Activated CD8-positive, alpha-beta T cell treated with anti-CD3 and anti-CD28 coated beads, Interleukin-2, amount 10 ng/mL, durations not matched to agents 7 days and 5 days (primary cell): ENCODE data around the gene TAL2. TPM values are rescaled to one million over a fixed set of nuclear protein-coding genes. Genes with fewer than 3 reads are reported as not detected.
A peak's percentile ranks its signal among the peaks of the same experiment; 100 is the strongest.
"Not testable (repeated sequence)": the region's sequence is repeated elsewhere in the genome, so short reads cannot be mapped to it uniquely, and the experiment has no call there.

ENCODE experiments used
- ATAC-seq: fragments of 150-1000 bp; cut with Tn5 transposase; one replicate; pipeline ENCODE4 v1.10.0; 2021; ENCODE audit warnings: moderate library complexity
- CTCF ChIA-PET: fragments of 350-600 bp; sonication (Branson Sonifier 250); formaldehyde crosslinking; loops from one replicate; lab custom pipeline; 2021; ENCODE audit warnings: antibody characterized with exemption; lab: Charles Lee
- POLR2A ChIA-PET: fragments of 350-600 bp; sonication (Branson Sonifier 250); formaldehyde crosslinking; loops from one replicate; lab custom pipeline; 2021; ENCODE audit warnings: antibody characterized with exemption; lab: Charles Lee
- DNase-seq: peaks from one replicate; pipeline ENCODE4 v3.0.0-alpha.2; 2020
- H3K27ac Mint-ChIP-seq: one replicate; pipeline ENCODE4 v1.8.0; 2021; ENCODE audit warnings: mild to moderate bottlenecking, mixed read lengths
- H3K27me3 Mint-ChIP-seq: one replicate; pipeline ENCODE4 v1.8.0; 2021; ENCODE audit warnings: low read depth, mixed read lengths
- H3K36me3 Mint-ChIP-seq: one replicate; pipeline ENCODE4 v1.8.0; 2021; ENCODE audit warnings: low read depth, mixed read lengths
- H3K4me1 Mint-ChIP-seq: one replicate; pipeline ENCODE4 v1.8.0; 2021; ENCODE audit warnings: low read depth, mixed read lengths
- H3K4me3 Mint-ChIP-seq: one replicate; pipeline ENCODE4 v1.8.0; 2021; ENCODE audit warnings: mild to moderate bottlenecking, mixed read lengths
- H3K9me3 Mint-ChIP-seq: one replicate; pipeline ENCODE4 v1.8.0; 2022; ENCODE audit warnings: mixed read lengths; ENCODE audit not compliant: insufficient read depth
- total RNA-seq, 2 experiments: library from RNA; stranded (reverse); gene quantifications; one replicate each; pipeline ENCODE4 v1.2.3, GENCODE V29; 2021

The TAL2 gene
- total RNA-seq, 2 experiments from 2014 or later = 0.39 TPM; not detected in 1

GRCh38 chr9:105696219-105696793 lies 34.0 kb downstream of the TAL2 start:
- Mint-ChIP-seq H3K9me3 (no peaks in the 10 kb centered on the region), H3K36me3 (no peaks in the 10 kb centered on the region), H3K4me1 (peaks cover 15% of the 10 kb centered on the region), H3K27ac (no peak overlapping the region), H3K4me3 (no peak overlapping the region), H3K27me3 (peaks cover 13% of the 10 kb centered on the region)
- DNase-seq (no peak), ATAC-seq (no peak)
- ChIA-PET CTCF (interaction anchor here (0.8 kb wide), 1 partner anchor 22 kb away, joined by 4 read pairs; no protein-coding TSS in a partner anchor), POLR2A (no interaction called here)

- Mint-ChIP-seq H3K4me3 (no peak overlapping the region), H3K9me3 (no peaks in the 10 kb centered on the region), H3K36me3 (no peaks in the 10 kb centered on the region), H3K27ac (no peak overlapping the region), H3K4me1 (peaks cover 15% of the 10 kb centered on the region), H3K27me3 (peaks cover 6% of the 10 kb centered on the region)
- ChIA-PET POLR2A (no interaction called here), CTCF (no interaction called here)
- no peak for ATAC-seq
- DNase-seq = no peak
Observed at GRCh38 chr9:105697871-105698270, 35.6 kb downstream of the TAL2 start.

GRCh38 chr9:105698348-105698870 lies 36.2 kb downstream of the TAL2 start:
- no peaks in the 10 kb centered on the region for H3K36me3 Mint-ChIP-seq
- H3K4me1 Mint-ChIP-seq = peaks cover 14% of the 10 kb centered on the region
- ChIA-PET CTCF (interaction anchor here (0.9 kb wide), 1 partner anchor 183 kb away, joined by 3 read pairs; no protein-coding TSS in a partner anchor), POLR2A (no interaction called here)
- H3K27ac Mint-ChIP-seq = no peak overlapping the region
- H3K9me3 Mint-ChIP-seq = no peaks in the 10 kb centered on the region
- ATAC-seq (no peak), DNase-seq (no peak)
- H3K4me3 Mint-ChIP-seq = no peak overlapping the region
- peaks cover 5% of the 10 kb centered on the region for H3K27me3 Mint-ChIP-seq

GRCh38 chr9:105700668-105701067 lies 38.4 kb downstream of the TAL2 start:
- ATAC-seq (no peak), DNase-seq (no peak)
- Mint-ChIP-seq H3K27ac (no peak overlapping the region), H3K27me3 (no peaks in the 10 kb centered on the region), H3K4me1 (peaks cover 3% of the 10 kb centered on the region), H3K36me3 (no peaks in the 10 kb centered on the region), H3K9me3 (no peaks in the 10 kb centered on the region), H3K4me3 (no peak overlapping the region)
- ChIA-PET CTCF (interaction anchor here (1.4 kb wide), 1 partner anchor 11 kb away, joined by 3 read pairs; no protein-coding TSS in a partner anchor), POLR2A (no interaction called here)

GRCh38 chr9:105701145-105701544 lies 38.9 kb downstream of the TAL2 start:
- no peak for DNase-seq
- ATAC-seq = no peak
- POLR2A ChIA-PET = no interaction called here
- no peaks in the 10 kb centered on the region for H3K27me3 Mint-ChIP-seq
- H3K36me3 Mint-ChIP-seq = peaks cover under 1% of the 10 kb centered on the region
- no peaks in the 10 kb centered on the region for H3K4me1 Mint-ChIP-seq
- H3K27ac Mint-ChIP-seq = no peak overlapping the region
- no peak overlapping the region for H3K4me3 Mint-ChIP-seq
- CTCF ChIA-PET = interaction anchor here (1.4 kb wide), 1 partner anchor 10 kb away, joined by 3 read pairs; no protein-coding TSS in a partner anchor
- no peaks in the 10 kb centered on the region for H3K9me3 Mint-ChIP-seq

- CTCF ChIA-PET = no interaction called here
- ATAC-seq (no peak), DNase-seq (no peak)
- POLR2A ChIA-PET = no interaction called here
- H3K4me3 Mint-ChIP-seq = no peak overlapping the region
- peaks cover 4% of the 10 kb centered on the region for H3K36me3 Mint-ChIP-seq
- no peaks in the 10 kb centered on the region for H3K9me3 Mint-ChIP-seq
- no peak overlapping the region for H3K27ac Mint-ChIP-seq
- H3K27me3 Mint-ChIP-seq = no peaks in the 10 kb centered on the region
- no peaks in the 10 kb centered on the region for H3K4me1 Mint-ChIP-seq
Observed at GRCh38 chr9:105702207-105702606, 40.0 kb downstream of the TAL2 start.

GRCh38 chr9:105703638-105704037 lies 41.4 kb downstream of the TAL2 start:
- H3K9me3 Mint-ChIP-seq, ATAC-seq, DNase-seq, CTCF ChIA-PET, H3K4me1 Mint-ChIP-seq, H3K4me3 Mint-ChIP-seq, H3K27me3 Mint-ChIP-seq, H3K36me3 Mint-ChIP-seq, H3K27ac Mint-ChIP-seq, POLR2A ChIA-PET: not testable (repeated sequence)

- no peak overlapping the region for H3K27ac Mint-ChIP-seq
- no peaks in the 10 kb centered on the region for H3K9me3 Mint-ChIP-seq
- DNase-seq (no peak), ATAC-seq (no peak)
- no peak overlapping the region for H3K4me3 Mint-ChIP-seq
- ChIA-PET CTCF (interaction anchor here (1.6 kb wide), 1 partner anchor 12 kb away, joined by 4 read pairs; the partner anchor contains the start of gene TMEM38B), POLR2A (no interaction called here)
- H3K4me1 Mint-ChIP-seq = peaks cover 8% of the 10 kb centered on the region
- H3K36me3 Mint-ChIP-seq = peaks cover 9% of the 10 kb centered on the region
- H3K27me3 Mint-ChIP-seq = no peaks in the 10 kb centered on the region
Observed at GRCh38 chr9:105706156-105706555, 43.9 kb downstream of the TAL2 start.

GRCh38 chr9:105708405-105708804 lies 46.1 kb downstream of the TAL2 start:
- POLR2A ChIA-PET = no interaction called here

GRCh38 chr9:105710638-105711037 lies 48.4 kb downstream of the TAL2 start:
- ATAC-seq (no peak), DNase-seq (no peak)
- H3K4me1 Mint-ChIP-seq = peaks cover 8% of the 10 kb centered on the region
- H3K27ac Mint-ChIP-seq = no peak overlapping the region
- H3K27me3 Mint-ChIP-seq = no peaks in the 10 kb centered on the region
- no peak overlapping the region for H3K4me3 Mint-ChIP-seq
- ChIA-PET CTCF (interaction anchor here (1.0 kb wide), 1 partner anchor 301 kb away, joined by 4 read pairs; no protein-coding TSS in a partner anchor), POLR2A (no interaction called here)
- H3K36me3 Mint-ChIP-seq = peaks cover 9% of the 10 kb centered on the region
- no peaks in the 10 kb centered on the region for H3K9me3 Mint-ChIP-seq

More at GRCh38 chr9:105708405-105708804, 46.1 kb downstream of the TAL2 start:
- ATAC-seq (peak; percentile 49), DNase-seq (no peak)
- Mint-ChIP-seq H3K4me1 (peaks cover 8% of the 10 kb centered on the region), H3K9me3 (no peaks in the 10 kb centered on the region), H3K4me3 (peak overlapping the region; percentile 57), H3K27me3 (no peaks in the 10 kb centered on the region), H3K36me3 (peaks cover 9% of the 10 kb centered on the region), H3K27ac (peak overlapping the region; percentile 74)
- CTCF ChIA-PET = interaction anchor here (1.5 kb wide), 1 partner anchor 10 kb away, joined by 3 read pairs; no protein-coding TSS in a partner anchor

GRCh38 chr9:105711867-105712266 lies 49.6 kb downstream of the TAL2 start:
- no peaks in the 10 kb centered on the region for H3K9me3 Mint-ChIP-seq
- CTCF ChIA-PET = interaction anchor here (1.2 kb wide), 1 partner anchor 11 kb away, joined by 3 read pairs; no protein-coding TSS in a partner anchor
- H3K36me3 Mint-ChIP-seq = peaks cover 6% of the 10 kb centered on the region
- H3K4me1 Mint-ChIP-seq = peaks cover 8% of the 10 kb centered on the region
- no peak overlapping the region for H3K27ac Mint-ChIP-seq
- H3K4me3 Mint-ChIP-seq = no peak overlapping the region
- POLR2A ChIA-PET = no interaction called here
- DNase-seq (no peak), ATAC-seq (no peak)
- no peaks in the 10 kb centered on the region for H3K27me3 Mint-ChIP-seq

- Mint-ChIP-seq H3K4me1 (peaks cover 8% of the 10 kb centered on the region), H3K27ac (no peak overlapping the region), H3K27me3 (no peaks in the 10 kb centered on the region), H3K9me3 (no peaks in the 10 kb centered on the region), H3K4me3 (no peak overlapping the region), H3K36me3 (peaks cover 6% of the 10 kb centered on the region)
- DNase-seq = no peak
- ChIA-PET CTCF (no interaction called here), POLR2A (no interaction called here)
- no peak for ATAC-seq
Observed at GRCh38 chr9:105712297-105712696, 50.0 kb downstream of the TAL2 start.
